Heart right ventricle (tissue), 16 donors: ENCODE measurements around the gene FYN. TPM values are rescaled to one million over a fixed set of nuclear protein-coding genes. Genes with fewer than 3 reads are reported as not detected.

Experiments
- ATAC-seq, 8 donors: fragments of 200-7000 bp; cut with Tn5 transposase; one replicate each; pipeline ENCODE4 v1.9.1; 2020; ENCODE audit warnings: mild to moderate bottlenecking in 8 of 8, moderate library complexity in 8 of 8, moderate number of reproducible peaks in 1 of 8
- DNase-seq, 2 donors: peaks; one replicate each; pipeline ENCODE4 v3.0.0-alpha.2; 2020
- H3K27ac ChIP-seq, 10 donors: fragments of 200-600 bp; sonication (generic) in 2 of 10; one replicate each; pipeline versions ENCODE4 v1.5.0 to v1.8.0; 2020 to 2022; ENCODE audit warnings: mild to moderate bottlenecking in 3 of 10
- H3K27me3 ChIP-seq, 7 donors: fragments of 200-600 bp; one replicate each; pipeline ENCODE4 v1.8.0; 2021 to 2022; ENCODE audit warnings: mild to moderate bottlenecking in 2 of 7
- H3K36me3 ChIP-seq, 9 donors: fragments of 200-600 bp; sonication (generic) in 1 of 9; one replicate each; pipeline versions ENCODE4 v1.5.0 to v1.8.0; 2020 to 2022; ENCODE audit warnings: mild to moderate bottlenecking in 2 of 9
- H3K4me1 ChIP-seq, 9 donors: fragments of 200-600 bp; sonication (generic) in 1 of 9; one replicate each; pipeline versions ENCODE4 v1.5.0 to v1.8.0; 2020 to 2022; ENCODE audit warnings: mild to moderate bottlenecking in 4 of 9
- H3K4me3 ChIP-seq, 10 donors: fragments of 200-600 bp; sonication (generic) in 2 of 10; one replicate each; pipeline versions ENCODE4 v1.5.0 to v1.8.0; 2020 to 2022; ENCODE audit warnings: mild to moderate bottlenecking in 7 of 10, moderate library complexity in 2 of 10
- H3K9me3 ChIP-seq, 11 donors: fragments of 200-600 bp in 10 of 11; sonication (generic) in 2 of 11; one replicate each; pipeline versions ENCODE4 v1.5.0 to v1.8.0; 2013 to 2022; ENCODE audit warnings: mild to moderate bottlenecking in 2 of 11, control low read depth in 1 of 11, moderate library complexity in 1 of 11
- WGBS, 2 donors: extraction: QIAGEN DNeasy Blood & Tissue Kit; methylation state at CpG; one replicate each; pipeline ENCODE4 v1.1.7; 2013; ENCODE audit warnings: inconsistent platforms in 1 of 2; 5-methylcytosine and 5-hydroxymethylcytosine counted together
- intact Hi-C, 10 donors: fragments of 100-400 bp; cut with DNase I; formaldehyde crosslinking; loops; one replicate each; pipeline versions ENCODE4 v1.11.1 to v1.14.2; 2022
- polyA plus RNA-seq, 2 donors: library from polyadenylated mRNA; stranded (reverse); fragments of 200-250 nt; gene quantifications; one replicate each; pipeline ENCODE4 v1.2.3, GENCODE V29; 2013
- total RNA-seq, 10 donors: library from RNA; stranded (reverse); fragmentation: NEBNext Ultra II Directional in 3 of 10; extraction: Animal tissue kit (Norgen Biotek cat#: 25700) in 3 of 10; gene quantifications; one replicate each; pipeline versions ENCODE4 v1.2.1 to v1.2.4, GENCODE V29; 2021 to 2023
- TF ChIP-seq, protein P1 (sequence below), 9 donors: fragments of 200-600 bp; sonication (generic) in 2 of 9; IDR thresholded peaks; one replicate each; pipeline versions ENCODE4 v1.5.0 to v1.8.0; 2021 to 2022; ENCODE audit warnings: antibody characterized with exemption in 9 of 9, mild to moderate bottlenecking in 5 of 9, moderate library complexity in 1 of 9
- donor health status: Arrhythmogenic right ventricular cardiomyopathy.
- donor health status: ischemic (EF 13 %, LVEDD 7.1; RV severe dilation, severe dysfunction).
- donor health status: healthy with polysubstance abuse.
- donor health status: DM: no; HTN: yes; CAD: no.
- donor health status: DM: no; HTN: no; CAD: no.
- donor health status: ischemic (EF 25% LVEDD 6.9; RV normal size, moderate dysfunction).
- donor health status: ischemic (EF 25% LVEDD 5.7; RV mildly dilated, moderate dysfunction).
- donor health status: healthy.
- donor health status: DM: yes; HTN: yes; CAD: no.
- donor health status: Ischemic cardiomyopathy.
- donor health status: ischemic (EF 35%, LVEDD 5.7; RV mildly dilated, moderate dysfunction).
- donor health status: nonischemic (EF 11% LVEDD 7.7; RV severe dilation, severe dysfunction).
- donor health status: DM: yes; HTN: yes; CAD: no.
- donor health status: PGD.
- donor health status: ischemic (EF 29% LVEDD 5.4; RV normal size, mild dysfunction).
- donor health status: nonischemic (EF 23%, LVEDD 6.1; RV moderate dilation, normal function).

Gene FYN
- total and polyA plus RNA-seq, 12 donors: 19.1 to 58.1 (median 42.2) TPM

DNA sequence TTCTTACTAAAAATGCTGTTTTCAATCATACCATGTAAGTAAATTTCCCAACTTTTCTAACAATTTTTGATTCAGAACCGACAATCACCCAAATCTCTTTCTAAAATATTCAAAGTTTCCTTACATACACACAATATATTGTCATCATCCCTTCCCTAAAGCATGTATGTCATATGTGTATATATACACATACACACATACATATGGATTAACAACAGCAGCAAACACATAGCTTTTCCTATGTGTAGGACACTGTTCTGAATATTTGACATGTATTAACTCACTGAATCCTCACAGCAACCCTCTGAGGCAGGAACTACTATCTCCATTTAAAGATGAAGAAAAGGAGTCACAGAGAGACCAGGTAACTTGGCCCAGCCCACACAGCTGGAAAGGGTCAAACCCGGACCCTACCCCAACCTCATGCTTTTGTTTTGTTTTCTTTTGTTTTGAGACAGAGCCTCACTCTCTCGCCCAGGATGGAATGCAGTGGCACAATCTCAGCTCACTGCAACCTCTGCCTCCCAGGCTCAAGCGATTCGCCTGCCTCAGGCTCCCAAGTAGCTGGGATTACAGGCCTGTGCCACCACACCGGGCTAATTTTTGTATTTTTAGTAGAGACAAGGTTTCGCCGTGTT is 7.2 kb downstream of the FYN start:
- H3K27ac ChIP-seq: no peak overlapping the region
- H3K4me3 ChIP-seq: no peak overlapping the region
- peaks cover 0 to 8% (median 0%) of the 10 kb centered on the region in 9 donors for H3K36me3 ChIP-seq
- TF ChIP-seq, protein P1, sequence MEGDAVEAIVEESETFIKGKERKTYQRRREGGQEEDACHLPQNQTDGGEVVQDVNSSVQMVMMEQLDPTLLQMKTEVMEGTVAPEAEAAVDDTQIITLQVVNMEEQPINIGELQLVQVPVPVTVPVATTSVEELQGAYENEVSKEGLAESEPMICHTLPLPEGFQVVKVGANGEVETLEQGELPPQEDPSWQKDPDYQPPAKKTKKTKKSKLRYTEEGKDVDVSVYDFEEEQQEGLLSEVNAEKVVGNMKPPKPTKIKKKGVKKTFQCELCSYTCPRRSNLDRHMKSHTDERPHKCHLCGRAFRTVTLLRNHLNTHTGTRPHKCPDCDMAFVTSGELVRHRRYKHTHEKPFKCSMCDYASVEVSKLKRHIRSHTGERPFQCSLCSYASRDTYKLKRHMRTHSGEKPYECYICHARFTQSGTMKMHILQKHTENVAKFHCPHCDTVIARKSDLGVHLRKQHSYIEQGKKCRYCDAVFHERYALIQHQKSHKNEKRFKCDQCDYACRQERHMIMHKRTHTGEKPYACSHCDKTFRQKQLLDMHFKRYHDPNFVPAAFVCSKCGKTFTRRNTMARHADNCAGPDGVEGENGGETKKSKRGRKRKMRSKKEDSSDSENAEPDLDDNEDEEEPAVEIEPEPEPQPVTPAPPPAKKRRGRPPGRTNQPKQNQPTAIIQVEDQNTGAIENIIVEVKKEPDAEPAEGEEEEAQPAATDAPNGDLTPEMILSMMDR (IDR thresholded peaks at IDR 0.05): no peak
- 87% methylated on average over 8 of the region's 8 CpGs for WGBS, 2 donors
- no peaks in the 10 kb centered on the region for H3K27me3 ChIP-seq
- DNase-seq: no peak
- H3K9me3 ChIP-seq: no peaks in the 10 kb centered on the region
- intact Hi-C loops: no loop called here
- H3K4me1 ChIP-seq: peaks cover 7 to 91% (median 69%) of the 10 kb centered on the region in 9 donors
- no peak for ATAC-seq

DNA sequence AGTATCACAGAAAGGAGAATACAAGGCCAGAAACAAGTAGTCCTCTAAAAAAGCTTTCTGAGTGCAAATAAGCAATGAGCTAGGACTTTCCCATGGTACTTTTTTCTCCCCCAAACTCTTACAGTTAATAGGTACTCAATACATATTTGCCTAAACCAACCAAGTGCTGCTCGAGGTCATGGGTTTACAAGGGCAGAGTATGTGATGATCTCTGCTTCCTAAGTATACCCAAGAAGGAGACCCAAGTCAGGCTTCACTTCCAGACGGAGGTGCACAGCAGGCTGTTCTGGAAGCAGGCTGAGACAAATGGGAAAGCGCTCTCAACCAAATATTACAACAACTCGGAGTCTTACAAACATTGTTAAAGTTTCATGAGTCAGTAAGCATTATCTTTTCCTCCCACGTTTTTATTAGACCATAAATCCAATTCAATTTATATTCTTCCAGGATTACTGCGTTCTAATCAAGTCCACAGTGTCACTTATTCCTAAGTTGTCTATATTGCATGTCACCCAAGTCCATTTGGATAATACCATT is 8.1 kb downstream of the FYN start:
- no peak overlapping the region for H3K4me3 ChIP-seq
- intact Hi-C loops: no loop called here
- no peak for ATAC-seq
- no peaks in the 10 kb centered on the region for H3K9me3 ChIP-seq
- H3K4me1 ChIP-seq: peaks cover 7 to 91% (median 67%) of the 10 kb centered on the region in 9 donors
- H3K36me3 ChIP-seq: peaks cover 0 to 8% (median 0%) of the 10 kb centered on the region in 9 donors
- H3K27me3 ChIP-seq: no peaks in the 10 kb centered on the region
- DNase-seq: no peak
- no peak overlapping the region for H3K27ac ChIP-seq
- TF ChIP-seq, protein P1 (IDR thresholded peaks at IDR 0.05): no peak
- 71 to 76% methylated on average over 6 of the region's 6 CpGs for WGBS, 2 donors

DNA sequence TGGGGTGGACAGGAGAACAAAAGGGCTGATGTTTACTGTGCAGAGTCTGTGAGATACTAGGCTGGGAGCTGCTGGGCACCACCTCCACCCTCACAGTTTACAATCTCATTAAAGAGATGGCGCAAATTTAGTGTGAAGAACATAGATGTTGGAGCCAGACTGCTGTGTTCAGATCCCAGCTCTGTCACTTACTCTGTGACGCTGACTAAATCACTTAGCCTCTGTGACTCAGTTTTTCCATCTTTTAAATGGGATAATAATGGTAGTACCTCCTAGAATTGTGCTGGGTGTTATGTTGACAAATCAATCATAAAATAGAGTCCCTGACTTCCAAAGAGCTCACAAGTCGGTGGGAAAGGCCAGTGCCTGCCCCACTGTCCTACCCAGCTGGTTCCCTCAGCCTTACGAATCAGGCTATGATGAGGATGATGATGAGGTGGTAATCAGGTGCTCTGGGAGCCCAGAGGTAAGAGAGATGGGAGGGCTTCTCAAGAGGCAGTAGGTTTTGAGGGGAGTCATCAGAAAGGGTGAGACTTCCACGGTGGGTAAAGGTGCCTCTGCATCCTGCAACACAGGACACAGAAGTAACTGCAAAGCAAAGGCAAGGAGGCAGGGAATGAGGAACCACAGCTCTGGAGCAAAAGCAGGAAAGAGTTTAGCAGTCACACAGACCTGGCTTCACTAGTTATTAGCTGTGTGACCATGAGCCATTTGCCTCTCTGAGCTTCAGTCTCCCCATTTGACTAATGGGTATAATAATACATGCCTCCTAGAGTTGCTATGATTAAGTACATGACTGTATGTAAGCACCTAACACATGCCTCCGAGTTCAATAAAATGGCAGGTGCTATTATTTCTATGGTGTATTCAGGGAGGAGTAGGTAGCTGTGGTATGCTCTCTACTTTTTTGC is 8.9 kb downstream of the FYN start:
- no peaks in the 10 kb centered on the region for H3K9me3 ChIP-seq
- H3K27me3 ChIP-seq: no peaks in the 10 kb centered on the region
- TF ChIP-seq, protein P1 (IDR thresholded peaks at IDR 0.05): no peak
- ATAC-seq (no peak), DNase-seq (no peak)
- peaks cover 0 to 8% (median 0%) of the 10 kb centered on the region in 9 donors for H3K36me3 ChIP-seq
- no peak overlapping the region for H3K4me3 ChIP-seq
- peaks cover 7 to 85% (median 60%) of the 10 kb centered on the region in 9 donors for H3K4me1 ChIP-seq
- intact Hi-C loops: loop anchor here in 1 of 10 donors (5.0 kb wide), 1 partner anchor 47 kb away; no protein-coding TSS in a partner anchor
- H3K27ac ChIP-seq: no peak overlapping the region
- WGBS, 2 donors: 81 to 91% methylated on average over 6 of the region's 6 CpGs

DNA sequence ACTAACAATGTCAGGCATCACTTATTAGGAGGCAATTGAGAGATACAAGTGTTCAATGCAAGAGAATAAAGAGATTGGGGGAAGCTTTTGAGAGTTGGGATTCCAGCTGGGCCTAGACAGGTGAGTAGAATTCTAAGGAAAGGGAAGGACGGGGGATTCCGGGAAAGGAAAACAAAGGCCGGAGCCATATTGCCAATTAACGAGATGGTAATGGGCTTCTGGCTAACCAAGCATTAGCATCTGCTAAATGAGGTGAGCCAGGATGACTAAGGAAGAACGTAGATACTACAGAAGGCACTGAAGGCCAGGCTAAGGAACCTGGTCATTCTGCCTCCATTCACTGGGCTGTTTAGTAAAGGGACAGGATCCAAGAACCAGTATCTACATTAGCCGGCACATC is 10.5 kb downstream of the FYN start:
- no peaks in the 10 kb centered on the region for H3K9me3 ChIP-seq
- H3K27me3 ChIP-seq: no peaks in the 10 kb centered on the region
- DNase-seq: no peak
- 90 to 92% methylated on average over 6 of the region's 6 CpGs for WGBS, 2 donors
- ATAC-seq: no peak
- no peak overlapping the region for H3K27ac ChIP-seq
- H3K4me3 ChIP-seq: no peak overlapping the region
- H3K4me1 ChIP-seq: peaks cover 7 to 83% (median 52%) of the 10 kb centered on the region in 9 donors
- TF ChIP-seq, protein P1 (IDR thresholded peaks at IDR 0.05): no peak
- intact Hi-C loops: loop anchor here in 1 of 10 donors (5.0 kb wide), 1 partner anchor 45 kb away; no protein-coding TSS in a partner anchor
- peaks cover 0 to 8% (median 0%) of the 10 kb centered on the region in 9 donors for H3K36me3 ChIP-seq
